Neural cell (in vitro differentiated cells): ENCODE results near the gene FUNDC1. TPM values are rescaled to one million over a fixed set of nuclear protein-coding genes. Genes with fewer than 3 reads are reported as not detected.

Source experiments
- H2AFZ ChIP-seq: fragments of 200-600, 300-800 bp; sonication (generic), shearing (Covaris generic); 2 replicates; pipeline ENCODE4 v1.6.0; 2014; ENCODE audit warnings: low read depth, mild to moderate bottlenecking, antibody characterized with exemption, low read length, moderate library complexity
- H3F3A ChIP-seq: fragments of 200-600 bp; shearing (Covaris generic); 2 replicates; pipeline ENCODE4 v1.6.1; 2016; ENCODE audit warnings: mild to moderate bottlenecking, moderate library complexity, mixed read lengths, antibody characterized with exemption, low read length; ENCODE audit not compliant: insufficient read depth, poor library complexity, severe bottlenecking
- H3K27ac ChIP-seq: fragments of 200-600, 300-800 bp; sonication (generic), shearing (Covaris generic); 2 replicates; pipeline ENCODE4 v1.5.1; 2014; ENCODE audit warnings: mild to moderate bottlenecking, low read length, moderate library complexity
- H3K27me3 ChIP-seq: fragments of 300-800, 200-600 bp; sonication (generic), shearing (Covaris generic); 2 replicates; pipeline ENCODE4 v1.6.0; 2014; ENCODE audit warnings: mild to moderate bottlenecking, low read depth, low read length, moderate library complexity; ENCODE audit not compliant: insufficient read depth
- H3K36me3 ChIP-seq: fragments of 300-800, 200-600 bp; sonication (generic), shearing (Covaris generic); 2 replicates; pipeline ENCODE4 v1.5.1; 2014; ENCODE audit warnings: mild to moderate bottlenecking, antibody characterized with exemption, low read length, moderate library complexity; ENCODE audit not compliant: insufficient read depth
- H3K4me2 ChIP-seq: fragments of 300-800, 200-600 bp; sonication (generic), shearing (Covaris generic); 2 replicates; pipeline ENCODE4 v1.6.0; 2014; ENCODE audit warnings: mild to moderate bottlenecking, low read length
- H3K4me3 ChIP-seq: fragments of 300-800, 200-600 bp; sonication (generic), shearing (Covaris generic); 2 replicates; pipeline ENCODE4 v1.5.1; 2014; ENCODE audit warnings: mild to moderate bottlenecking, low read length, moderate library complexity
- H3K79me2 ChIP-seq: fragments of 200-600 bp; shearing (Covaris generic); replicated peaks from 2 replicates; pipeline ENCODE4 v1.6.0; 2014; ENCODE audit warnings: mild to moderate bottlenecking, low read length, moderate library complexity; ENCODE audit not compliant: insufficient read depth
- H3K9ac ChIP-seq: fragments of 300-800, 200-600 bp; sonication (generic), shearing (Covaris generic); 2 replicates; pipeline ENCODE4 v1.6.1; 2016; ENCODE audit warnings: mild to moderate bottlenecking, low read length, mixed read lengths
- H3K9me2 ChIP-seq: fragments of 200-600 bp; shearing (Covaris generic); 2 replicates; pipeline ENCODE4 v1.6.1; 2016; ENCODE audit warnings: mild to moderate bottlenecking, low read length, mixed read lengths; ENCODE audit not compliant: insufficient read depth
- H3K9me3 ChIP-seq: fragments of 200-600, 300-800 bp; sonication (generic), shearing (Covaris generic); 2 replicates; pipeline ENCODE4 v1.6.1; 2016; ENCODE audit warnings: mild to moderate bottlenecking, mixed run types, low read length, moderate library complexity, mixed read lengths
- H4K20me1 ChIP-seq: fragments of 200-600 bp; shearing (Covaris generic); 2 replicates; pipeline ENCODE4 v1.6.1; 2016; ENCODE audit warnings: mild to moderate bottlenecking, mixed run types; ENCODE audit not compliant: insufficient read depth
- EP300 ChIP-seq: fragments of 450-650 bp; conservative IDR thresholded peaks from 2 replicates; pipeline ENCODE4 v1.6.1; 2014; ENCODE audit warnings: antibody characterized with exemption, mild to moderate bottlenecking, moderate library complexity; ENCODE audit not compliant: poor library complexity, severe bottlenecking
- EZH2 ChIP-seq: fragments of 200-600, 300-800 bp; shearing (Covaris generic), sonication (generic); IDR thresholded peaks from 2 replicates; pipeline ENCODE4 v1.6.1; 2014; ENCODE audit warnings: antibody characterized with exemption, low read length, borderline replicate concordance, mild to moderate bottlenecking; ENCODE audit not compliant: insufficient read depth, poor library complexity, severe bottlenecking
- MXI1 ChIP-seq: fragments of 450-650 bp; conservative IDR thresholded peaks from 2 replicates; pipeline ENCODE4 v1.6.1; 2014; ENCODE audit warnings: antibody characterized with exemption, mild to moderate bottlenecking; ENCODE audit not compliant: poor library complexity, severe bottlenecking
- POLR2AphosphoS5 ChIP-seq: IDR thresholded peaks from 2 replicates; pipeline ENCODE4 v1.6.1; 2012
- RAD21 ChIP-seq: fragments of 450-650 bp; conservative IDR thresholded peaks from 2 replicates; pipeline ENCODE4 v1.6.1; 2014; ENCODE audit warnings: antibody characterized with exemption, mild to moderate bottlenecking, moderate library complexity
- REST ChIP-seq: IDR thresholded peaks from 2 replicates; pipeline ENCODE4 v1.6.1; 2012; ENCODE audit warnings: borderline replicate concordance
- SMC3 ChIP-seq: fragments of 450-650 bp; conservative IDR thresholded peaks from 2 replicates; pipeline ENCODE4 v1.6.1; 2014; ENCODE audit warnings: antibody characterized with exemption, mild to moderate bottlenecking, moderate library complexity; ENCODE audit not compliant: poor library complexity
- TAF1 ChIP-seq: IDR thresholded peaks from 2 replicates; pipeline ENCODE4 v1.6.1; 2012; ENCODE audit warnings: low read depth
- polyA minus RNA-seq: library from RNA; depleted of rRNA, polyadenylated mRNA; stranded (reverse); fragments of >200 nt; gene quantifications from 2 replicates; pipeline ENCODE4 v1.2.3, GENCODE V29; 2014
- polyA plus RNA-seq: library from polyadenylated mRNA; depleted of rRNA; stranded (reverse); fragments of >200 nt; gene quantifications from 2 replicates; pipeline ENCODE4 v1.2.3, GENCODE V29; 2014
- TF ChIP-seq, protein P1 (sequence below): fragments of 450-650 bp; IDR thresholded peaks from 2 replicates; pipeline ENCODE4 v1.5.1; 2014; ENCODE audit warnings: antibody characterized with exemption, mild to moderate bottlenecking, moderate library complexity; ENCODE audit not compliant: poor library complexity, severe bottlenecking

The FUNDC1 gene
- polyA plus RNA-seq (29.9 and 30.9 TPM in 2 replicates), polyA minus RNA-seq (20.9 and 26.2 TPM in 2 replicates)

DNA sequence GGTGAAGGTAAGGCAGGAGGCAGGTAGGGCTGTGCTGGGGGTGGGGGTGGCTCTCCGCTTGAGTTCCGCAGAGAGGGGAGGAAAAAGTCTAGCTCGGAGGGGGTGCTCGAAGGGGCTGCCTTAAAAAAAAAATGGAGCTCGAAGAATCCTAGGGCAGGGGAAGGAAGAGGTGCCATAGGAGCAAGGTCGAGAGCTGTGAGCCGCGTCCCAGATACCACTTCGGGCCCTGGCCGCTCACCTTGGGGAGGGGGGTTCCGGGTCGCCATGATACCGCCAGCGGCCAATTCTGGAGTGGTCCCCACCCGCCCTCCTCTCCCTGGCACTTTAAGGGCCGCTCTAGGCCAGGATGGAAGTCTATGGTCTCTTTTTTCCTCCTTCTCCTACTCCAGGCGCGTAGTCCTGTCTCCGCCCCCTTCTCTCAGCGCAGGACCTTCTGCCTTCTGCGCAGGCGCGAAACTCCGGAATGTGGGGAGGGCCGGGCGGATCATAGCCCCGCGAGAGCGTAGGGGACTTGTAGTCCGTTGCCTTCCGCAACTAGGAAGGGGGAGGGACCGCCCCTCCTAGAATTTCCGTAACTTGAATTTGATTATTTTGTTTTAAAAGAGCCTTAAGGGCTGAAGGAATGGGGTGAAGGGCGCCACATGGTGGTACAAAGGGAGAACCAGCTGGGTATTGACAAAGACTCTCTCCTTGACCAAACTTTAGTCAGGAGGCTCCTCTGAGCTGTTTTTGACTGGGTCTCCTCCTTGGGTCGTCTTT lies at the start of gene FUNDC1:
Gene FUNDC1 (minus strand): TSS at position 293 of the 759 bp plus-strand sequence. CDS start 27 bp downstream, at position 266.
- no peaks in the 10 kb centered on the region for H3K9me2 ChIP-seq
- H3K9me3 ChIP-seq, result no peaks in the 10 kb centered on the region
- peak within 1 kb of the TSS; percentile 69 for H2AFZ ChIP-seq
- H3K79me2 ChIP-seq, result no peaks in the 10 kb centered on the region
- peak within 1 kb of the TSS; percentile 79 for H3K9ac ChIP-seq
- no peaks in the 10 kb centered on the region for H4K20me1 ChIP-seq
- peak within 1 kb of the TSS; percentile 68 for H3K4me3 ChIP-seq
- H3F3A ChIP-seq, result no peaks in the 10 kb centered on the region
- peak within 1 kb of the TSS; percentile 68 for H3K4me2 ChIP-seq
- peak; percentile 14 for TF ChIP-seq REST
- TF ChIP-seq EZH2, result no peak
- TF ChIP-seq EP300, result no peak
- peak; percentile 51 for TF ChIP-seq RAD21
- peak; percentile 61 for TF ChIP-seq SMC3
- TF ChIP-seq TAF1, result no peak
- no peak for TF ChIP-seq MXI1
- TF ChIP-seq, protein P1, sequence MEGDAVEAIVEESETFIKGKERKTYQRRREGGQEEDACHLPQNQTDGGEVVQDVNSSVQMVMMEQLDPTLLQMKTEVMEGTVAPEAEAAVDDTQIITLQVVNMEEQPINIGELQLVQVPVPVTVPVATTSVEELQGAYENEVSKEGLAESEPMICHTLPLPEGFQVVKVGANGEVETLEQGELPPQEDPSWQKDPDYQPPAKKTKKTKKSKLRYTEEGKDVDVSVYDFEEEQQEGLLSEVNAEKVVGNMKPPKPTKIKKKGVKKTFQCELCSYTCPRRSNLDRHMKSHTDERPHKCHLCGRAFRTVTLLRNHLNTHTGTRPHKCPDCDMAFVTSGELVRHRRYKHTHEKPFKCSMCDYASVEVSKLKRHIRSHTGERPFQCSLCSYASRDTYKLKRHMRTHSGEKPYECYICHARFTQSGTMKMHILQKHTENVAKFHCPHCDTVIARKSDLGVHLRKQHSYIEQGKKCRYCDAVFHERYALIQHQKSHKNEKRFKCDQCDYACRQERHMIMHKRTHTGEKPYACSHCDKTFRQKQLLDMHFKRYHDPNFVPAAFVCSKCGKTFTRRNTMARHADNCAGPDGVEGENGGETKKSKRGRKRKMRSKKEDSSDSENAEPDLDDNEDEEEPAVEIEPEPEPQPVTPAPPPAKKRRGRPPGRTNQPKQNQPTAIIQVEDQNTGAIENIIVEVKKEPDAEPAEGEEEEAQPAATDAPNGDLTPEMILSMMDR, result peak; percentile 65
- TF ChIP-seq POLR2AphosphoS5, result peak; percentile 60
- no peaks in the 10 kb centered on the region for H3K36me3 ChIP-seq
- no peaks in the 10 kb centered on the region for H3K27me3 ChIP-seq
- H3K27ac ChIP-seq, result peak within 1 kb of the TSS; percentile 79

DNA sequence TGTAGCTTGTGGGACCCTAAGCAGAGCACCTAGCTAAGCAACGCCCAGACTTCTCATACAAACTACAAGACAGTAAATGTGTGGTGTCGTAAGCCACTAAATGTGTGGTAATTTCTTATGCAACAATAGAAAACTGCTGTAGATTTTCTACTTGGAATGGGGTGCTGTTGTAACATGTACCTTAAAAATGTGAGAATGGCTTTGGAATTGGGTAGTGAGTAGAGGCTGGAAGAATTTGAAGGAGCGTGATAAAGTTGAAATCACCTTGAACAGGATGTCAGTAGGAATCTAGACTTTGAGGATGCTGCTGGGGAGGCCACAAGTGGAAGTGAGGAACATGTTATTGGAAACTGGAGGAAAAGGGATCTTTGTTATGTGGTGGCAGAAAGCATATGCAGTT lies 43.2 kb upstream of the FUNDC1 start:
- Histone ChIP-seq H3K36me3 (no peaks in the 10 kb centered on the region), H3K4me2 (no peak overlapping the region), H3K9me3 (no peaks in the 10 kb centered on the region), H3F3A (no peaks in the 10 kb centered on the region), H3K4me3 (no peak overlapping the region), H3K79me2 (no peaks in the 10 kb centered on the region), H3K27ac (no peak overlapping the region), H2AFZ (no peak overlapping the region), H3K9ac (no peak overlapping the region), H3K9me2 (no peaks in the 10 kb centered on the region), H3K27me3 (no peaks in the 10 kb centered on the region), H4K20me1 (no peaks in the 10 kb centered on the region)
- TF ChIP-seq MXI1 (no peak), REST (no peak), POLR2AphosphoS5 (no peak), EP300 (no peak), TAF1 (no peak), SMC3 (no peak), EZH2 (no peak), RAD21 (no peak)
- TF ChIP-seq, protein P1, result no peak
